A549 (cell line): ENCODE data around the gene USP22.

ENCODE experiments used
- NFE2L2 ChIP-seq: fragments of 150-350 bp; conservative IDR thresholded peaks from 2 replicates; pipeline ENCODE4 v1.6.1; 2014; ENCODE audit warnings: low read length
- PHF8 ChIP-seq: fragments of 200-600 bp; sonication (generic); IDR thresholded peaks from 2 replicates; pipeline ENCODE4 v1.6.1; 2016; ENCODE audit warnings: low read depth, mild to moderate bottlenecking, antibody characterized with exemption, moderate library complexity, borderline replicate concordance
- POLR2A ChIP-seq: IDR thresholded peaks from 2 replicates; pipeline ENCODE4 v1.6.1; 2012; ENCODE audit warnings: mild to moderate bottlenecking, low read length
- REST ChIP-seq: fragments of 200-600 bp; sonication (generic); IDR thresholded peaks from 2 replicates; pipeline ENCODE4 v1.6.1; 2016; ENCODE audit warnings: antibody characterized with exemption, mild to moderate bottlenecking, moderate library complexity

GRCh38 chr17:20968913-20969616, 73.7 kb downstream of the USP22 start:
- TF ChIP-seq PHF8 (no peak), REST (no peak), NFE2L2 (no peak), POLR2A (no peak)
